Measurements from ENCODE around the gene TCF7L1. TPM values are rescaled to one million over a fixed set of nuclear protein-coding genes. Genes with fewer than 3 reads are reported as not detected.
A peak's percentile ranks its signal among the peaks of the same experiment; 100 is the strongest.

TCF7L1 gene
- total and polyA plus RNA-seq, 9 of the 15 experiments (the other 6 are each of a cell fraction or from before 2014, with no cell fraction given), result 0.03 to 0.11 (median 0.07) TPM; not detected in 5

DNA sequence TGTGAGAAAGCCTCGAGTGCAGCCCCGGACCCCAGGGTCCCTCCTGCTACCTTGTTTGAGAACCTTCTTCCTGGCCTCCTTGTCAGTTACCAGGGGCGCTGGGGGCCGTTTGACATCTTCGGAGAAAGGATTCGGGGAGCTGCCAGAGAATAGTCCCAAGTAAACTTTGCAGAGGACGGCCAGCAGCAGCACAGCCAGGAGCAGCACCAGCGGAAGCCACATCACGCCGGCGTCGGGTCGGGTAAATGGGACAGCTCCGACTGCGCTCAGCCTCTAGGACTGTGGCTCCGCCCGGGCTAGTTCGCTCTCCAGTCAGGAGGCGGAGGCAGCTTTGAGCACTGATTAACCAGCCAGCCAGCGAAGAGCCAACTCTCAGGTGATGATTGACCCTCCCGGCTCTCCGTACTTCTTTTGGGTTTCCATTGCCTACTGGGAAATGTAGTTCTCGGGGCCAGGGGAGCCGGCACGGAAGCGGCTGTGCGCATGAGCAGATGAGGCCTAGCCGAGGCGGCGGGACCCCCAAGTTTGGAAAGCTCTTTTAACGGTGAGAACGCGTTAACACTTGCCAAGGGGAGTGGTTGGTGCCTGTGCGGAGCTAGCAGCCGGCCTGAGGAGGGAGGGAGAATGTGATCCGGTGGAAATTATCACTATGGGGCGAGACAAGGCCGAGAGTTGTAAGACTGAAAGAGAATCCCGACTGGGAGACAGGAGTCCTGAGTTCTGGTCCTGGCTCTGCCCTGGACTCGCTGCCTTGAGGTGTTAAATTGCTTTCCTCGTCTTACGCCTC, 221.3 kb downstream of the TCF7L1 start, which contains the start of the genes ELMOD3 and RETSAT (continued):
- TF ChIP-seq, protein P1, sequence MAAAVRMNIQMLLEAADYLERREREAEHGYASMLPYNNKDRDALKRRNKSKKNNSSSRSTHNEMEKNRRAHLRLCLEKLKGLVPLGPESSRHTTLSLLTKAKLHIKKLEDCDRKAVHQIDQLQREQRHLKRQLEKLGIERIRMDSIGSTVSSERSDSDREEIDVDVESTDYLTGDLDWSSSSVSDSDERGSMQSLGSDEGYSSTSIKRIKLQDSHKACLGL (CRISPR knock-in tag; IDR thresholded peaks at IDR 0.05; ENCODE audit: borderline replicate concordance, poor library complexity, severe bottlenecking), result no peak
- peak; percentile 96 for TF ChIP-seq ZNF143 (CRISPR knock-in tag; IDR thresholded peaks at IDR 0.05)
- TF ChIP-seq TSC22D4 (tag; IDR thresholded peaks at IDR 0.05), result no peak
- TF ChIP-seq NRF1 (conservative IDR thresholded peaks at IDR 0.05 in 1 of 2, IDR thresholded peaks at IDR 0.05 in 1 of 2), result peak; percentile 94 to 95
- TF ChIP-seq PTBP1 (IDR thresholded peaks at IDR 0.05; ENCODE audit: low read depth, low read length), result no peak
- peak in 1 of 2 experiments; percentile 56; a peak in 2 of 4 replicates for TF ChIP-seq SRF (CRISPR knock-in tag; IDR thresholded peaks at IDR 0.05)
- no peak for TF ChIP-seq ESRRB (CRISPR knock-in tag; IDR thresholded peaks at IDR 0.05; ENCODE audit: borderline replicate concordance)
- peak in 1 of 2 experiments; percentile 42; a peak in 1 of 4 replicates for TF ChIP-seq TBL1XR1 (IDR thresholded peaks at IDR 0.05; ENCODE audit: low read length in 2 of 2)
- TF ChIP-seq, protein P2, sequence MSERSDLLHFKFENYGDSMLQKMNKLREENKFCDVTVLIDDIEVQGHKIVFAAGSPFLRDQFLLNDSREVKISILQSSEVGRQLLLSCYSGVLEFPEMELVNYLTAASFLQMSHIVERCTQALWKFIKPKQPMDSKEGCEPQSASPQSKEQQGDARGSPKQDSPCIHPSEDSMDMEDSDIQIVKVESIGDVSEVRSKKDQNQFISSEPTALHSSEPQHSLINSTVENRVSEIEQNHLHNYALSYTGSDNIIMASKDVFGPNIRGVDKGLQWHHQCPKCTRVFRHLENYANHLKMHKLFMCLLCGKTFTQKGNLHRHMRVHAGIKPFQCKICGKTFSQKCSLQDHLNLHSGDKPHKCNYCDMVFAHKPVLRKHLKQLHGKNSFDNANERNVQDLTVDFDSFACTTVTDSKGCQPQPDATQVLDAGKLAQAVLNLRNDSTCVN (CRISPR knock-in tag; IDR thresholded peaks at IDR 0.05), result no peak
- no peak for TF ChIP-seq MAFK (IDR thresholded peaks at IDR 0.05; ENCODE audit: low read length)
- no peak for TF ChIP-seq ZNF212 (CRISPR knock-in tag; IDR thresholded peaks at IDR 0.05)
- TF ChIP-seq DNMT1 (IDR thresholded peaks at IDR 0.05), result no peak
- no peak for TF ChIP-seq RBBP5 (IDR thresholded peaks at IDR 0.05; ENCODE audit: borderline replicate concordance, insufficient read depth, low read length, poor library complexity, severe bottlenecking)
- TF ChIP-seq, protein P3, sequence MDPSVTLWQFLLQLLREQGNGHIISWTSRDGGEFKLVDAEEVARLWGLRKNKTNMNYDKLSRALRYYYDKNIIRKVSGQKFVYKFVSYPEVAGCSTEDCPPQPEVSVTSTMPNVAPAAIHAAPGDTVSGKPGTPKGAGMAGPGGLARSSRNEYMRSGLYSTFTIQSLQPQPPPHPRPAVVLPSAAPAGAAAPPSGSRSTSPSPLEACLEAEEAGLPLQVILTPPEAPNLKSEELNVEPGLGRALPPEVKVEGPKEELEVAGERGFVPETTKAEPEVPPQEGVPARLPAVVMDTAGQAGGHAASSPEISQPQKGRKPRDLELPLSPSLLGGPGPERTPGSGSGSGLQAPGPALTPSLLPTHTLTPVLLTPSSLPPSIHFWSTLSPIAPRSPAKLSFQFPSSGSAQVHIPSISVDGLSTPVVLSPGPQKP (CRISPR knock-in tag; IDR thresholded peaks at IDR 0.05), result no peak
- peak; percentile 34 for TF ChIP-seq SAP30 (IDR thresholded peaks at IDR 0.05; ENCODE audit: borderline replicate concordance, insufficient read depth, low read depth, low read length, poor library complexity, severe bottlenecking)
- TF ChIP-seq SIN3A (IDR thresholded peaks at IDR 0.05; ENCODE audit: borderline replicate concordance in 2 of 2, control insufficient read depth in 1 of 2, low read depth in 2 of 2, low read length in 2 of 2), result peak in 1 of 2 experiments; percentile 8; a peak in 1 of 4 replicates
- TF ChIP-seq, protein P4, sequence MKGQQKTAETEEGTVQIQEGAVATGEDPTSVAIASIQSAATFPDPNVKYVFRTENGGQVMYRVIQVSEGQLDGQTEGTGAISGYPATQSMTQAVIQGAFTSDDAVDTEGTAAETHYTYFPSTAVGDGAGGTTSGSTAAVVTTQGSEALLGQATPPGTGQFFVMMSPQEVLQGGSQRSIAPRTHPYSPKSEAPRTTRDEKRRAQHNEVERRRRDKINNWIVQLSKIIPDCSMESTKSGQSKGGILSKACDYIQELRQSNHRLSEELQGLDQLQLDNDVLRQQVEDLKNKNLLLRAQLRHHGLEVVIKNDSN (CRISPR knock-in tag; IDR thresholded peaks at IDR 0.05), result no peak
- TF ChIP-seq ZNF717 (CRISPR knock-in tag; IDR thresholded peaks at IDR 0.05), result no peak
- peak; percentile 33; the same call in 1 of the 2 replicates for TF ChIP-seq HEY1 (CRISPR knock-in tag; IDR thresholded peaks at IDR 0.05; ENCODE audit: borderline replicate concordance)
- TF ChIP-seq, protein P5, sequence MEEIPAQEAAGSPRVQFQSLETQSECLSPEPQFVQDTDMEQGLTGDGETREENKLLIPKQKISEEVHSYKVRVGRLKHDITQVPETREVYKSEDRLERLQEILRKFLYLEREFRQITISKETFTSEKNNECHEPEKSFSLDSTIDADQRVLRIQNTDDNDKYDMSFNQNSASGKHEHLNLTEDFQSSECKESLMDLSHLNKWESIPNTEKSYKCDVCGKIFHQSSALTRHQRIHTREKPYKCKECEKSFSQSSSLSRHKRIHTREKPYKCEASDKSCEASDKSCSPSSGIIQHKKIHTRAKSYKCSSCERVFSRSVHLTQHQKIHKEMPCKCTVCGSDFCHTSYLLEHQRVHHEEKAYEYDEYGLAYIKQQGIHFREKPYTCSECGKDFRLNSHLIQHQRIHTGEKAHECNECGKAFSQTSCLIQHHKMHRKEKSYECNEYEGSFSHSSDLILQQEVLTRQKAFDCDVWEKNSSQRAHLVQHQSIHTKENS (CRISPR knock-in tag; IDR thresholded peaks at IDR 0.05), result no peak
- no peak for TF ChIP-seq GATA2 (CRISPR knock-in tag; IDR thresholded peaks at IDR 0.05)
- TF ChIP-seq ZKSCAN1 (IDR thresholded peaks at IDR 0.05; ENCODE audit: low read depth, low read length), result no peak; the same call in 1 of the 2 replicates

Measured in K562 (cell line).